ENCODE measurements around the gene NDUFB8.

GRCh38 chr10:100567826-100568225 is 38.2 kb upstream of the NDUFB8 start:
- TF ChIP-seq CTCF (conservative IDR thresholded peaks at IDR 0.05 in 1 of 2, IDR thresholded peaks at IDR 0.05 in 1 of 2; ENCODE audit: low read depth in 1 of 2, low read length in 2 of 2) (no peak), EZH2 (IDR thresholded peaks at IDR 0.05; ENCODE audit: low read length, missing control alignments) (no peak)

Data from fibroblast of lung (primary cell).